CD8-positive, alpha-beta memory T cell (primary cell): ENCODE data around the gene ZNF559. TPM values are rescaled to one million over a fixed set of nuclear protein-coding genes. Genes with fewer than 3 reads are reported as not detected.

Experiments
- CTCF ChIA-PET: fragments of 350-600 bp; sonication (Branson Sonifier 250); formaldehyde crosslinking; loops from one replicate; lab custom pipeline; 2021; ENCODE audit warnings: antibody characterized with exemption; lab: Charles Lee
- POLR2A ChIA-PET: fragments of 350-600 bp; sonication (Branson Sonifier 250); formaldehyde crosslinking; loops from one replicate; lab custom pipeline; 2021; ENCODE audit warnings: antibody characterized with exemption; lab: Charles Lee
- DNase-seq, 5 donors: peaks; one replicate each; pipeline versions ENCODE4 v3.0.0 to v3.0.0-alpha.2; 2020 to 2022; ENCODE audit warnings: mixed read lengths in 1 of 5
- H3K27ac ChIP-seq: one replicate; pipeline ENCODE4 v1.7.0; 2013; ENCODE audit warnings: low read depth, mild to moderate bottlenecking, low read length, moderate library complexity
- H3K27me3 ChIP-seq: 2 replicates; pipeline ENCODE4 v1.7.0; 2013; ENCODE audit warnings: low read length, mild to moderate bottlenecking; ENCODE audit not compliant: insufficient read depth, poor library complexity, severe bottlenecking
- H3K36me3 ChIP-seq: 2 replicates; pipeline ENCODE4 v1.7.0; 2013; ENCODE audit warnings: mild to moderate bottlenecking, low read length, moderate library complexity; ENCODE audit not compliant: insufficient read depth
- H3K4me1 ChIP-seq: 2 replicates; pipeline ENCODE4 v1.7.0; 2013; ENCODE audit warnings: mild to moderate bottlenecking, low read length, moderate library complexity; ENCODE audit not compliant: insufficient read depth
- H3K4me3 ChIP-seq: 2 replicates; pipeline ENCODE4 v1.7.0; 2013; ENCODE audit warnings: mild to moderate bottlenecking, low read length
- H3K9me3 ChIP-seq: 2 replicates; pipeline ENCODE4 v1.7.0; 2013; ENCODE audit warnings: mild to moderate bottlenecking, low read length
- H3K27ac Mint-ChIP-seq, 8 donors: one replicate each; pipeline ENCODE4 v1.8.0; 2020 to 2021; ENCODE audit warnings: mixed read lengths in 8 of 8, mild to moderate bottlenecking in 6 of 8, inconsistent platforms in 3 of 8, moderate library complexity in 3 of 8
- H3K27me3 Mint-ChIP-seq, 2 donors: one replicate each; pipeline ENCODE4 v1.8.0; 2020 to 2021; ENCODE audit warnings: mixed read lengths in 2 of 2, mild to moderate bottlenecking in 1 of 2, moderate library complexity in 1 of 2
- H3K36me3 Mint-ChIP-seq, 3 donors: one replicate each; pipeline ENCODE4 v1.8.0; 2020 to 2021; ENCODE audit warnings: mixed read lengths in 3 of 3, inconsistent platforms in 1 of 3, mild to moderate bottlenecking in 1 of 3
- H3K4me1 Mint-ChIP-seq, 3 donors: one replicate each; pipeline ENCODE4 v1.8.0; 2020 to 2021; ENCODE audit warnings: mixed read lengths in 3 of 3, inconsistent platforms in 1 of 3, mild to moderate bottlenecking in 1 of 3
- H3K4me3 Mint-ChIP-seq, 7 donors: one replicate each; pipeline ENCODE4 v1.8.0; 2020 to 2021; ENCODE audit warnings: mixed read lengths in 7 of 7, mild to moderate bottlenecking in 6 of 7, moderate library complexity in 4 of 7, inconsistent platforms in 2 of 7
- H3K9me3 Mint-ChIP-seq, 5 donors: one replicate each; pipeline ENCODE4 v1.8.0; 2020 to 2022; ENCODE audit warnings: mixed read lengths in 5 of 5, mild to moderate bottlenecking in 3 of 5, moderate library complexity in 2 of 5, inconsistent platforms in 1 of 5
- polyA plus RNA-seq: library from polyadenylated mRNA; unstranded; fragments of 300-500 nt; fragmentation: Illumina TruSeq; gene quantifications from one replicate; pipeline ENCODE4 v1.2.3, GENCODE V29; 2021
- total RNA-seq, 2 experiments: library from RNA; stranded (reverse); gene quantifications; one replicate each; pipeline ENCODE4 v1.2.3, GENCODE V29; 2021

Gene ZNF559
- total and polyA plus RNA-seq, 3 experiments from 2014 or later, result 14.2 to 36.2 (median 17.3) TPM

DNA sequence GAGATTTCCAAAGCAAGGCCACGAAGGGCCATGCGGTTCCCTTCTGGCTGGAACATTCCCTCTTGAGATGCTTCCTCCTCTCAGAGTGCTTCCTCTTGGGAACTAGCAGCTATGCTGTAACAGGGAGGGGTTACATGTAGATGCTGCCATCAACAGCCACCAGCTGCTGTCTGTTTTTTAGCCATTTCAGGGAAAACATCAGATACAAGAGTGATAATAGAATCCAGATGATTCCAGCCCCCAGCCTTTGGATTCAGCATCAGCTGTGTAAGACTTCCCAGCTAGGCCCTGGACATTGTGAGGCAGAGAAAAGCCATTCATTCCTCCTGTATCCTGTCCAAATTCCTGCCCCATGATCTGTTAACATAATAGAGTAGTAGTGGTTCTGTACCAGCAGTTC is 30.7 kb downstream of the ZNF559 start:
- no peak for DNase-seq
- Mint-ChIP-seq H3K4me3 (no peak overlapping the region), H3K4me1 (no peaks in the 10 kb centered on the region), H3K27ac (no peak overlapping the region), H3K36me3 (peaks cover 5 to 65% (median 48%) of the 10 kb centered on the region in 3 donors), H3K9me3 (peaks cover 23 to 85% (median 74%) of the 10 kb centered on the region in 5 donors), H3K27me3 (no peaks in the 10 kb centered on the region)
- no peak overlapping the region for H3K27ac ChIP-seq
- ChIA-PET CTCF (no interaction called here), POLR2A (no interaction called here)
- peaks cover 31% of the 10 kb centered on the region for H3K9me3 ChIP-seq
- peak overlapping the region; percentile 22 for H3K4me3 ChIP-seq
- H3K4me1 ChIP-seq, result no peaks in the 10 kb centered on the region
- H3K36me3 ChIP-seq, result no peaks in the 10 kb centered on the region
- H3K27me3 ChIP-seq, result no peaks in the 10 kb centered on the region

DNA sequence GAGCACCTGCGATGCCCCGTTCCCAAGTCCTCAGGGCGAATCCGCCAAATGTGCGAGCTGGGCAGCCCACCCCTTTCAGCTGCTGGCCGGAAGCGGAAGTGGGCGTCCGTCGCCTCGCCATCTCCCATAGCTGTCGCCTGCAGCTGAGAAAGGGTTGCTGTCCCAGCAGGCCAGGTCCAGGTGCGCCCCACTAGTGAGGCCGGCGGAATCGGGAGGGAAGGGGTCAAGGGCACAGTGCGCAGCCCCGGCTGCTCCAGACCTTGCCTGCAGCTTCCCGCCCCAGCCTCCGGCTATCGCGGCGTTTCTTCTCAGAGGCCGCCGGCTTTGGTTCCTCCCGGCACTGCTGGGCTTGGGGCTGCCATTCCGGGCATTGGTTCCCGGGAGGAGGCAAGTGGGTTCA is 38.9 kb downstream of the ZNF559 start, which contains the start of gene ZNF177:
Gene ZNF177, plus strand, starts transcription at position 109 of the 400 bp plus-strand sequence. CDS start 15,299 bp downstream, outside the sequence.
- no peak for DNase-seq
- CTCF ChIA-PET, result no interaction called here
- Mint-ChIP-seq H3K4me1 (peaks cover 4 to 7% (median 5%) of the 10 kb centered on the region in 3 donors), H3K27ac (no peak within 1 kb of the TSS), H3K27me3 (peaks cover 16 to 19% of the 10 kb centered on the region in 2 donors), H3K9me3 (peaks cover 45 to 85% (median 74%) of the 10 kb centered on the region in 5 donors), H3K36me3 (peaks cover 11 to 69% (median 50%) of the 10 kb centered on the region in 3 donors), H3K4me3 (peak within 1 kb of the TSS in 2 of 7 donors; percentile 2 to 39)
- Histone ChIP-seq H3K4me3 (no peak within 1 kb of the TSS), H3K9me3 (peaks cover 7% of the 10 kb centered on the region), H3K36me3 (no peaks in the 10 kb centered on the region), H3K4me1 (no peaks in the 10 kb centered on the region), H3K27me3 (no peaks in the 10 kb centered on the region), H3K27ac (no peak within 1 kb of the TSS)
- POLR2A ChIA-PET, result no interaction called here

DNA sequence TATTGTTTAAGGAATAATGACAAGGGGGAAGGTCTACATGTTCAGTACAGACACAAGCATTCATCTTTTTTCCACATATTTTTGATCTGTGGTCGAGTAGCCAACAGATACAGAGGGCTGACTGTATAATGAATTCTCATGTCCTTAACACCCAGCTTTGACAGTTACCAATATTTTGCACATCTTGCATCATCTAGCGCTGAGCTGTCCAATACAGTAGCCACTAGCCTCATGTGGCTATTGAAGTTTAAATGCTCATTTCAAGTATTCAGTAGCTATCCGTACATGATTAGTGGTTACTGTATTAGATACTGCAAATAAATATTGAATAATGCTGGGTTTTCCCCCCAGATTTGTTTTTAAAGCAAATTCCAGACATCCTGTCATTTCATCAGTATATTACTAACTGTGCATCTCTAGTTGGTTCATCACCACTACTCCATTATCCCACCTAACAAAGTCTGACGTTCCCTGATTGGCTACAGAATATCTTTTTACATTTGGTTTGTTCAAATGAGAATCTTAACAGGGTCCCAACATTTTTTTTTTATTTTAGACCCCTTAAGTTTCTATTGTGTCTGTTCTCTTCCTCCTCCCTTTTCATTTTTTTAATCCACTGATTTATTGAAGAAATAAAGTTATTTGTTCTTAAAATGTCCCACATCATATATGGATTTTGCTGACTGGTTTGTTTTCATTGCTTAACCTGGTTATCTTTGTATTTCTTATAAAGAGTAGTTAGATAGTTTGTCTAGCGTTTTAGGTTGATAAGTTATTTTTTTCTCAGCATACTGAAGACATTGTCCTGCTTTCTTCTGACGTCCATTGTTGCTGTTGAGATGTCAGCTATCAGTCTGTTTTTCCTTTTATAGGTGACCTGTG is 47.0 kb downstream of the ZNF559 start:
- Histone ChIP-seq H3K27ac (no peak overlapping the region), H3K9me3 (peaks cover 16% of the 10 kb centered on the region), H3K36me3 (no peaks in the 10 kb centered on the region), H3K27me3 (no peaks in the 10 kb centered on the region), H3K4me3 (no peak overlapping the region), H3K4me1 (no peaks in the 10 kb centered on the region)
- Mint-ChIP-seq H3K36me3 (peaks cover 12 to 74% (median 47%) of the 10 kb centered on the region in 3 donors), H3K4me1 (no peaks in the 10 kb centered on the region), H3K27ac (no peak overlapping the region), H3K9me3 (peaks cover 60 to 84% (median 80%) of the 10 kb centered on the region in 5 donors), H3K4me3 (no peak overlapping the region), H3K27me3 (peaks cover 0 to 2% of the 10 kb centered on the region in 2 donors)
- CTCF ChIA-PET, result no interaction called here
- POLR2A ChIA-PET, result no interaction called here
- no peak for DNase-seq

DNA sequence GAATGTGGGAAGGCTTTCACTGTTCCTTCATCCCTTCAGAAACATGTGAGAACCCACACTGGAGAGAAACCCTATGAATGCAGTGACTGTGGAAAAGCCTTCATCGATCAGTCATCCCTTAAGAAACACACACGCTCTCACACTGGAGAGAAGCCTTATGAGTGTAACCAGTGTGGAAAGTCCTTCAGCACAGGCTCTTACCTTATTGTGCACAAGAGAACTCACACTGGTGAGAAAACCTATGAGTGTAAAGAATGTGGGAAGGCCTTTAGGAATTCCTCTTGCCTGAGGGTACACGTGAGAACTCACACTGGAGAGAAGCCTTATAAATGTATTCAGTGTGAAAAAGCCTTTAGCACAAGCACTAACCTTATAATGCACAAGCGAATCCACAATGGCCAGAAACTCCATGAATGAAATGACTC is 57.4 kb downstream of the ZNF559 start:
- Histone ChIP-seq H3K4me3 (no peak overlapping the region), H3K27me3 (no peaks in the 10 kb centered on the region), H3K9me3 (peaks cover 66% of the 10 kb centered on the region), H3K36me3 (no peaks in the 10 kb centered on the region), H3K27ac (no peak overlapping the region), H3K4me1 (no peaks in the 10 kb centered on the region)
- peaks cover 53 to 94% (median 90%) of the 10 kb centered on the region in 5 donors for H3K9me3 Mint-ChIP-seq
- POLR2A ChIA-PET, result no interaction called here
- DNase-seq, result no peak
- no peaks in the 10 kb centered on the region for H3K27me3 Mint-ChIP-seq
- H3K27ac Mint-ChIP-seq, result no peak overlapping the region
- no peaks in the 10 kb centered on the region for H3K4me1 Mint-ChIP-seq
- peaks cover 34 to 86% (median 83%) of the 10 kb centered on the region in 3 donors for H3K36me3 Mint-ChIP-seq
- CTCF ChIA-PET, result no interaction called here
- no peak overlapping the region for H3K4me3 Mint-ChIP-seq

Other genes with a start within 250 kb of the ZNF559 start
- not detected for gene OR1M1, start 237.1 kb upstream of the ZNF559 start, total RNA-seq
- gene OR1M1, start 237.1 kb upstream of the ZNF559 start, polyA plus RNA-seq, result not detected
- not detected for gene OR7G2, start 216.7 kb upstream of the ZNF559 start, total RNA-seq
- not detected for gene OR7G2, start 216.7 kb upstream of the ZNF559 start, polyA plus RNA-seq
- gene OR7G1, start 208.4 kb upstream of the ZNF559 start, total RNA-seq, result not detected
- not detected for gene OR7G1, start 208.4 kb upstream of the ZNF559 start, polyA plus RNA-seq
- not detected for gene OR7G3, start 197.2 kb upstream of the ZNF559 start, total RNA-seq
- not detected for gene OR7G3, start 197.2 kb upstream of the ZNF559 start, polyA plus RNA-seq
- 10 to 100 TPM; 54.1 to 59.7 TPM for gene ZNF317, start 183.8 kb upstream of the ZNF559 start, total RNA-seq
- gene ZNF317, start 183.8 kb upstream of the ZNF559 start, polyA plus RNA-seq, result 50.7 TPM
- gene OR7D2, start 145.2 kb upstream of the ZNF559 start, total RNA-seq, result not detected
- not detected for gene OR7D2, start 145.2 kb upstream of the ZNF559 start, polyA plus RNA-seq
- not detected for gene OR7D4, start 104.6 kb upstream of the ZNF559 start, total RNA-seq
- not detected for gene OR7D4, start 104.6 kb upstream of the ZNF559 start, polyA plus RNA-seq
- not detected for gene OR7E24, start 73.2 kb upstream of the ZNF559 start, total RNA-seq
- not detected for gene OR7E24, start 73.2 kb upstream of the ZNF559 start, polyA plus RNA-seq
- 1 to 10 TPM; 5.5 to 5.9 TPM for gene ZNF699, start 14.3 kb upstream of the ZNF559 start, total RNA-seq
- 11.3 TPM for gene ZNF699, start 14.3 kb upstream of the ZNF559 start, polyA plus RNA-seq
- gene ZNF177, start 38.8 kb downstream of the ZNF559 start, total RNA-seq, result under 1 TPM; 0.13 to 0.72 TPM
- gene ZNF177, start 38.8 kb downstream of the ZNF559 start, polyA plus RNA-seq, result 0.63 TPM
- gene ZNF266, start 111.4 kb downstream of the ZNF559 start, total RNA-seq, result 10 to 100 TPM; 34.7 to 35.6 TPM
- gene ZNF266, start 111.4 kb downstream of the ZNF559 start, polyA plus RNA-seq, result 18.6 TPM
- gene ZNF560, start 174.4 kb downstream of the ZNF559 start, total RNA-seq, result not detected
- gene ZNF560, start 174.4 kb downstream of the ZNF559 start, polyA plus RNA-seq, result not detected
- gene ZNF426, start 214.5 kb downstream of the ZNF559 start, total RNA-seq, result 10 to 100 TPM; 18.5 to 18.7 TPM
- gene ZNF426, start 214.5 kb downstream of the ZNF559 start, polyA plus RNA-seq, result 17.9 TPM